Hepatocyte (in vitro differentiated cells): ENCODE data around the gene OAF. TPM values are rescaled to one million over a fixed set of nuclear protein-coding genes. Genes with fewer than 3 reads are reported as not detected.
"Not testable (repeated sequence)": the region's sequence is repeated elsewhere in the genome, so short reads cannot be mapped to it uniquely, and the experiment has no call there.

Experiments
- DNase-seq: peaks from one replicate; pipeline ENCODE4 v3.0.0-alpha.2; 2016; ENCODE audit warnings: low spot score
- H2AFZ ChIP-seq: fragments of 200-600 bp; sonication (generic); 2 replicates; pipeline ENCODE4 v1.6.0; 2016; ENCODE audit warnings: antibody characterized with exemption, mild to moderate bottlenecking
- H3K27ac ChIP-seq: fragments of 200-600 bp; sonication (generic); 2 replicates; pipeline ENCODE4 v1.5.1; 2016; ENCODE audit warnings: mild to moderate bottlenecking
- H3K27me3 ChIP-seq: fragments of 200-600 bp; sonication (generic); 2 replicates; pipeline ENCODE4 v1.6.1; 2016
- H3K36me3 ChIP-seq: fragments of 200-600 bp; sonication (generic); replicated peaks from 2 replicates; pipeline ENCODE4 v1.5.1; 2016; ENCODE audit warnings: low read depth; ENCODE audit not compliant: insufficient read depth
- H3K4me1 ChIP-seq: fragments of 200-600 bp; sonication (generic); 2 replicates; pipeline ENCODE4 v1.5.1; 2016; ENCODE audit warnings: mild to moderate bottlenecking, moderate library complexity; ENCODE audit not compliant: insufficient read depth
- H3K4me2 ChIP-seq: fragments of 200-600 bp; sonication (generic); 2 replicates; pipeline ENCODE4 v1.6.0; 2016
- H3K4me3 ChIP-seq: fragments of 200-600 bp; sonication (generic); 2 replicates; pipeline ENCODE4 v1.5.1; 2016; ENCODE audit warnings: mild to moderate bottlenecking
- H3K79me2 ChIP-seq: fragments of 200-600 bp; sonication (generic); 2 replicates; pipeline ENCODE4 v1.6.0; 2017; ENCODE audit warnings: mild to moderate bottlenecking
- H3K9me2 ChIP-seq: fragments of 200-600 bp; sonication (generic); replicated peaks from 2 replicates; pipeline ENCODE4 v1.6.0; 2017; ENCODE audit warnings: mild to moderate bottlenecking; ENCODE audit not compliant: insufficient read depth
- H3K9me3 ChIP-seq: fragments of 200-600 bp; sonication (generic); 2 replicates; pipeline ENCODE4 v1.5.1; 2016; ENCODE audit warnings: low read depth, mild to moderate bottlenecking
- H4K20me1 ChIP-seq: fragments of 200-600 bp; sonication (generic); 2 replicates; pipeline ENCODE4 v1.6.0; 2016; ENCODE audit warnings: mild to moderate bottlenecking; ENCODE audit not compliant: insufficient read depth, poor library complexity, severe bottlenecking
- CTCF ChIP-seq: fragments of 200-600 bp; sonication (generic); IDR thresholded peaks from 2 replicates; pipeline ENCODE4 v1.5.1; 2016; ENCODE audit warnings: antibody characterized with exemption, mild to moderate bottlenecking; ENCODE audit not compliant: poor library complexity
- EZH2 ChIP-seq: fragments of 200-600 bp; sonication (generic); IDR thresholded peaks from 2 replicates; pipeline ENCODE4 v1.6.1; 2016; ENCODE audit warnings: antibody characterized with exemption, mild to moderate bottlenecking, borderline replicate concordance
- EZH2phosphoT487 ChIP-seq: fragments of 200-600 bp; sonication (generic); IDR thresholded peaks from one replicate; pipeline ENCODE4 v1.6.1; 2018; ENCODE audit warnings: antibody characterized with exemption, mild to moderate bottlenecking, low read depth, moderate library complexity; ENCODE audit not compliant: unreplicated experiment, severe bottlenecking
- WGBS: methylation state at CpG from one replicate; pipeline ENCODE4 v1.1.6; 2016; ENCODE audit warnings: low lambda C conversion rate; ENCODE audit errors: missing lambda C conversion rate; 5-methylcytosine and 5-hydroxymethylcytosine counted together
- polyA plus RNA-seq: library from polyadenylated mRNA; unstranded; fragments of >200 nt; fragmentation: Nextera tagmentation; extraction: Ambion mirVana; gene quantifications from 2 replicates; pipeline ENCODE4 v1.2.1, GENCODE V29; 2016
- total RNA-seq: library from RNA; depleted of rRNA; stranded (reverse); fragments of >200 nt; gene quantifications from 2 replicates; pipeline ENCODE4 v1.2.3, GENCODE V29; 2014

The OAF gene
- total and polyA plus RNA-seq, 2 experiments from 2014 or later, result 63.9 to 102 TPM

GRCh38 chr11:120271672-120272071 lies 60.8 kb downstream of the OAF start:
- Histone ChIP-seq H3K4me1 (no peaks in the 10 kb centered on the region), H4K20me1 (no peaks in the 10 kb centered on the region), H3K4me3 (no peak overlapping the region), H2AFZ (no peak overlapping the region), H3K9me2 (no peaks in the 10 kb centered on the region), H3K4me2 (no peak overlapping the region), H3K9me3 (no peaks in the 10 kb centered on the region), H3K36me3 (no peaks in the 10 kb centered on the region), H3K27me3 (peaks cover 2% of the 10 kb centered on the region), H3K79me2 (no peaks in the 10 kb centered on the region), H3K27ac (no peak overlapping the region)
- TF ChIP-seq EZH2 (no peak), CTCF (no peak), EZH2phosphoT487 (no peak)
- WGBS, result 80% methylated on average over 5 of the region's 5 CpGs
- no peak for DNase-seq

- Histone ChIP-seq H3K36me3 (no peaks in the 10 kb centered on the region), H3K4me1 (no peaks in the 10 kb centered on the region), H3K79me2 (no peaks in the 10 kb centered on the region), H2AFZ (no peak overlapping the region), H3K4me2 (no peak overlapping the region), H3K27ac (no peak overlapping the region), H3K9me3 (no peaks in the 10 kb centered on the region), H4K20me1 (no peaks in the 10 kb centered on the region), H3K27me3 (peaks cover 2% of the 10 kb centered on the region), H3K4me3 (no peak overlapping the region), H3K9me2 (no peaks in the 10 kb centered on the region)
- TF ChIP-seq CTCF (no peak), EZH2phosphoT487 (no peak), EZH2 (no peak)
- no peak for DNase-seq
- 97% methylated on average over 2 of the region's 2 CpGs for WGBS
These were observed 61.5 kb downstream of the OAF start for GRCh38 chr11:120272303-120272702.

GRCh38 chr11:120273432-120273831 lies 62.6 kb downstream of the OAF start:
- Histone ChIP-seq H3K9me3 (no peaks in the 10 kb centered on the region), H4K20me1 (no peaks in the 10 kb centered on the region), H3K36me3 (no peaks in the 10 kb centered on the region), H3K4me2 (no peak overlapping the region), H2AFZ (no peak overlapping the region), H3K9me2 (no peaks in the 10 kb centered on the region), H3K27me3 (no peaks in the 10 kb centered on the region), H3K79me2 (no peaks in the 10 kb centered on the region), H3K4me1 (no peaks in the 10 kb centered on the region), H3K27ac (no peak overlapping the region), H3K4me3 (no peak overlapping the region)
- DNase-seq, result no peak
- TF ChIP-seq EZH2 (no peak), CTCF (no peak), EZH2phosphoT487 (no peak)
- WGBS, result 92% methylated on average over 2 of the region's 2 CpGs

- not testable (repeated sequence) for H3K79me2 ChIP-seq, H3K9me2 ChIP-seq, H4K20me1 ChIP-seq, H3K9me3 ChIP-seq, H3K36me3 ChIP-seq, DNase-seq, H3K4me2 ChIP-seq, H3K27me3 ChIP-seq, H3K4me1 ChIP-seq, H2AFZ ChIP-seq, H3K4me3 ChIP-seq, H3K27ac ChIP-seq
- WGBS, result 97% methylated on average over 2 of the region's 2 CpGs
These were observed 63.1 kb downstream of the OAF start for GRCh38 chr11:120273956-120274355.
